IPS DF 6.9 (cell line): Measurements from ENCODE around the gene TNS3.

Source experiments
- DNase-seq: peaks from one replicate; pipeline ENCODE4 v3.0.0-alpha.2; 2013; ENCODE audit warnings: low read depth, low spot score
- H3K27ac ChIP-seq: one replicate; pipeline ENCODE4 v1.5.1; 2013; ENCODE audit warnings: low read length, control low read depth
- H3K27me3 ChIP-seq: 2 replicates; pipeline ENCODE4 v1.6.1; 2013; ENCODE audit warnings: mild to moderate bottlenecking, low read length; ENCODE audit not compliant: control insufficient read depth, insufficient read depth
- H3K36me3 ChIP-seq: 2 replicates; pipeline ENCODE4 v1.6.1; 2013; ENCODE audit warnings: low read length; ENCODE audit not compliant: control insufficient read depth, insufficient read depth
- H3K4me1 ChIP-seq: 2 replicates; pipeline ENCODE4 v1.6.1; 2013; ENCODE audit warnings: low read length; ENCODE audit not compliant: control insufficient read depth, insufficient read depth
- H3K4me3 ChIP-seq: 2 replicates; pipeline ENCODE4 v1.5.1; 2013; ENCODE audit warnings: mild to moderate bottlenecking, low read length
- H3K9me3 ChIP-seq: 2 replicates; pipeline ENCODE4 v1.6.1; 2013; ENCODE audit warnings: low read length, inconsistent platforms; ENCODE audit not compliant: control insufficient read depth, insufficient read depth
- WGBS: extraction: QIAGEN DNeasy Blood & Tissue Kit; methylation state at CpG from one replicate; pipeline ENCODE4 v1.1.7; 2013; ENCODE audit warnings: mixed read lengths, missing lambda C conversion rate; ENCODE audit not compliant: insufficient read length, insufficient coverage; 5-methylcytosine and 5-hydroxymethylcytosine counted together

Gene TNS3

DNA sequence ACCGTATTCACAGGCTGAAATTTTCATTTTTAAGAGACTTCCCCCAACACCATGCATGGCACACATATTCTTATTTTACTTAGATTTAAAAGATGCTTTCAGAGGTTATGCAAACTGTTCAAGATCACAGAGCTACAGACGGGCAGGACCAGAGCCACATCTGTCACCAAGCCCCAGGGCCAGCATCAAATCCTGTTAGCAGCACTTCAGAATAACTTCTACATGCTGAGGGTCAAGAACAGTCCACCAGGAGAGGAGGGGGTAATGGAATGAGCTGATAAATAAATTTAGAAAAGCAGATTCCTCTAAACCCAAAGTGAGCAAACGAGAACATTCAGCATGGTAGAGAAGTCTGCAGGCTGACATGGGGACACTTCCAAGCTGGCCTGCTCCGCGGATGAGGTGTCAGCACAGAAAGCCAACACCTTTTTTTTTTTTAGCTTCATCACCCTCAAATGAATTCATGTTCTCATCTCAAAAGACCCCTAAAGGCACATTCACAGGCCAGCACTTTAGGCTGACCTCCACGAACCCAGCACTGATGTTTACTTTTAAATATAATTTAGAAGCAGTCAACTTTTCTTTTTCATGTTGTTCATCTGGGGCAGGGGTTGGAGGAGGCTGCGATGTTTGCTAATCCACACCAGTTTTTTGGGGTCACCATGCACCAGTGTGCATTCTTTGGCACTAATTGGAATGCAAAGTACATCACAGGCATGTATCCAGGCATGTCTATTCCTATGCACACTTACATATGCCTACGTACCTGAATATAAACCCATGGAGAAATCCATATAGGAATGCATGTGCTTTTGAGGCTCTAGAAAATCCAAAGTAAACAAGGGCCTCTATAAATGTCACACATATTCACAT is 249.0 kb downstream of the TNS3 start:
- no CpG with 5 or more reads among the region's 8 CpGs for WGBS
- no peak for DNase-seq
- H3K27ac ChIP-seq, result no peak overlapping the region

DNA sequence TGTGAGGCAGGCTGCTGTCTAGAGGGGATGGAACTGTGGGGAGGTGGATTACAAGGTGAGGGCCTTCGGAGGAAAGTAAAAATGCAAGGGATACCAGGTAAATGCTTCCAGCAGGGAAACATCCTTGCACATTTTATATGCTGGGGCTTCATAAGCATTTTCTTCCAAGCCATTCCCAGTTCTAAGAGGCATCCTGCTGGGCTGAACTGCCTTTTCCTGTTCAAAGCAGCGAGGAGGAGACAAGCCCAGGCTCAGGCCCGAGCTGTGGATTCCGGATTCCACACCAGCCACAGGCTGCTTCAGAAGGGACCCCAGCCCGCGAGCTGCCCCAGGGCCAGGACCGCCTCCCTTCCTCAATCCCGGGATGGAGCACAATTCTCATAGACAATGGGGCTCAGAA is 249.7 kb downstream of the TNS3 start:
- no CpG with 5 or more reads among the region's 8 CpGs for WGBS
- Histone ChIP-seq H3K36me3 (no peaks in the 10 kb centered on the region), H3K27me3 (no peaks in the 10 kb centered on the region)

More for the DNA sequence above, 249.0 kb downstream of the TNS3 start:
- Histone ChIP-seq H3K36me3 (no peaks in the 10 kb centered on the region), H3K4me1 (peaks cover 5% of the 10 kb centered on the region), H3K4me3 (no peak overlapping the region), H3K9me3 (no peaks in the 10 kb centered on the region), H3K27me3 (no peaks in the 10 kb centered on the region)

GRCh38 chr7:47331179-47331565 is 250.7 kb downstream of the TNS3 start:
- H3K27me3 ChIP-seq, result no peaks in the 10 kb centered on the region
- H3K4me1 ChIP-seq, result peaks cover 10% of the 10 kb centered on the region
- H3K4me3 ChIP-seq, result no peak overlapping the region
- DNase-seq, result no peak
- no peaks in the 10 kb centered on the region for H3K9me3 ChIP-seq
- no CpG with 5 or more reads among the region's 6 CpGs for WGBS
- H3K27ac ChIP-seq, result no peak overlapping the region
- H3K36me3 ChIP-seq, result no peaks in the 10 kb centered on the region

More for the DNA sequence above, 249.7 kb downstream of the TNS3 start:
- H3K9me3 ChIP-seq, result no peaks in the 10 kb centered on the region
- DNase-seq, result peak; percentile 35
- H3K27ac ChIP-seq, result no peak overlapping the region
- peaks cover 7% of the 10 kb centered on the region for H3K4me1 ChIP-seq
- no peak overlapping the region for H3K4me3 ChIP-seq

DNA sequence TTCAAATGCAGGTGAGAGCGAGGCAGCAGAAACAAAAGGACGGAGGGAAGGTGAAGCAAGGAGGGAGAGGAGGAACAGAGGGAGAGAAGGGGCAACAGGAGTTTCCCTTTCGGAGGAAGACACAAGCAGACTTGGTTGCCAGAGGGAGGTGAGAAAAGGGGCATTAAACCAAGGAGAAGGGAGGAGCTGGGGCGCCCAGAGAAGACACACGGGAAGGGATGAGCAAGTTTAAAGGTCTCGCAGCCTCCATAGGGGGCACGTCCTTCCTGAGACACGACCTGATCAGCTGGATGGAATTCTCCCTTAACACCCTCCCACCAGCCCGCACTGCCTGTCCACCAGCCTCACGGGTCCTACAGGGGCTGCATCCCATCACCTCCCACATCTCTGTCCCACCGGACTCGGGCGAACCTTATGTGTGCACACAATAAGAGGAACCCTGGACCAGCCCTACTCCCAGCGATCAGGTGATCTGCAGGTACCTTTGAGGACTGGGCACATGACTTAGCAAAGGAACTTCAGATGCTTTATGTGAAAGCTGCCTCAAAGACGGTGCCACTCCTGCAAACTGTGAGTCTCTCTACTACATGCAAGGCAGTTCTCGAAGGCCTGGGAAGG is 251.2 kb downstream of the TNS3 start:
- Histone ChIP-seq H3K9me3 (no peaks in the 10 kb centered on the region), H3K27me3 (no peaks in the 10 kb centered on the region), H3K4me1 (peaks cover 10% of the 10 kb centered on the region), H3K36me3 (no peaks in the 10 kb centered on the region), H3K4me3 (no peak overlapping the region), H3K27ac (no peak overlapping the region)
- no peak for DNase-seq
- WGBS, result no CpG with 5 or more reads among the region's 16 CpGs

- no peak for DNase-seq
- Histone ChIP-seq H3K4me3 (no peak overlapping the region), H3K4me1 (peaks cover 10% of the 10 kb centered on the region), H3K27ac (no peak overlapping the region), H3K27me3 (no peaks in the 10 kb centered on the region), H3K9me3 (no peaks in the 10 kb centered on the region), H3K36me3 (no peaks in the 10 kb centered on the region)
- WGBS, result no CpG with 5 or more reads among the region's 6 CpGs
Observed at GRCh38 chr7:47330026-47330425, 251.9 kb downstream of the TNS3 start.

DNA sequence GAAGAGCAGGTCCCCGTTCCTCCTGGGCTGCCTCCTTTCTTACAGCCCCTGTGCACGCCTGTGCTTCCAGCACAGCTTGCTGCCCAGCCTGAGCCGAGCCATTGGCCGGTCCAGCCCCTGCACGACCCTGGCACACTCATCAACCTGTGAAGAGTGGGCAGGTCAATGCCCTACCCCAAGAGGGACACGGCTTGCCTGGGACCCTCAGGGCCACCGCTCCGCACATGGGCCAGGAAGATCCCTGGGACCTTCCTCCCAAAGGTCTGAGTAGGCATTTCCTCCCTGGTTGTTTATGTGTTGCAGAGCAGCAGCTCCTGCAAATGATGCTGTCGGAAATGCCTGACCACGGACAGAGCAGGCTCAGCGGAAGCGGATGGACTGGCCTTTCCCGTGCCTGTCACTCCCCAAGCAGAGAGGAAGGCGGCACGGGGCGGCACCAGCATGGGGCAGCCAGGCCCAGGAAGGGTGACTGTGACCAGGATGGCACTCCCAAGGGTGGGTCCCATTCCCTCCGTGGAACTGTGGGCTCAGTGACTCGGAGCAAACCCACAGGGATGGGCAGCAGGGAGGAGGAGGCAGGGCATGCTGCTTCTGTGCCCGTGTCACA is 252.5 kb downstream of the TNS3 start:
- Histone ChIP-seq H3K4me3 (no peak overlapping the region), H3K27ac (no peak overlapping the region), H3K4me1 (peaks cover 10% of the 10 kb centered on the region), H3K36me3 (no peaks in the 10 kb centered on the region), H3K9me3 (no peaks in the 10 kb centered on the region), H3K27me3 (no peaks in the 10 kb centered on the region)
- DNase-seq, result no peak
- WGBS, result no CpG with 5 or more reads among the region's 19 CpGs

- Histone ChIP-seq H3K4me1 (peaks cover 10% of the 10 kb centered on the region), H3K27ac (no peak overlapping the region), H3K27me3 (no peaks in the 10 kb centered on the region), H3K36me3 (no peaks in the 10 kb centered on the region), H3K4me3 (no peak overlapping the region), H3K9me3 (no peaks in the 10 kb centered on the region)
- no CpG with 5 or more reads among the region's 7 CpGs for WGBS
- no peak for DNase-seq
Observed at GRCh38 chr7:47328392-47329319, 253.3 kb downstream of the TNS3 start.

DNA sequence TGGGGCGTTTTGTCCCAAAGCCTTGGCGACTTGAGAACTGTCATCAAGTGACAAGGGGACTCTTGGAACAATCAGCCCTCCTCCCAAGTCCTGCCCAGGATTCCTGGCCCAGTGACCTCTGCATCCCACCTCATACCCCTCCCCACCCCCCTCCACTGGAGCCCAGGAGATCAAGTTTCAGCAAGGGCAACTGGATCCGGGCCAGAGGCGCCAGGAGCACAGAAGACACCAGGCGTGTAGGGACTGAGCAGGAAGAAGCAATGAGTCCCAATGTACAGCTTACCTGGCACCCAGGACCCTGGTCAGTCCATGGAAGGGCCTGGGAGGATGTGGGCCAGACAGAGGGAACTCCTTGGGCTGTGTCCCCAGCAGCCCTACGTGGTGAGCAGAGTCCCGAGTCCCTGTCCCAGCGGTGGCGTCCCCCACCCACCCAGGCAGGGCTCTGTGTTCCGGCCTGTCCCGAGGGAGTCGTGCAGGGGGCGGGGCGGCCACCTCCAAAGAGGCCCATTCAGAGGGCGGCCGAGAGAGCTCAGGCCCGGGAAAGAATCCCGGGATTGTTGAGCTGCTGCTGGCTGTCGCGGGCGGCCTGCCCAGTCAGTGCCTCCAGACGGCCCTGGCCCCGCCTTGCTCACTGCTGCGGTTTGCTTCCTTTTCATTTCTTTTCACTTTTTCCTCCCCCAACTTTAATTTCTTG is 254.1 kb downstream of the TNS3 start:
- no peaks in the 10 kb centered on the region for H3K9me3 ChIP-seq
- WGBS, result no CpG with 5 or more reads among the region's 24 CpGs
- DNase-seq, result peak; percentile 39
- no peak overlapping the region for H3K27ac ChIP-seq
- no peaks in the 10 kb centered on the region for H3K27me3 ChIP-seq
- peaks cover 10% of the 10 kb centered on the region for H3K4me1 ChIP-seq
- no peaks in the 10 kb centered on the region for H3K36me3 ChIP-seq
- peak overlapping the region; percentile 34; the same call in 1 of the 2 replicates for H3K4me3 ChIP-seq

- no peak overlapping the region for H3K27ac ChIP-seq
- peaks cover 10% of the 10 kb centered on the region for H3K4me1 ChIP-seq
- H3K36me3 ChIP-seq, result no peaks in the 10 kb centered on the region
- WGBS, result no CpG with 5 or more reads among the region's 7 CpGs
- H3K4me3 ChIP-seq, result no peak overlapping the region
- no peak for DNase-seq
- no peaks in the 10 kb centered on the region for H3K9me3 ChIP-seq
- H3K27me3 ChIP-seq, result no peaks in the 10 kb centered on the region
Observed at GRCh38 chr7:47327346-47327697, 254.6 kb downstream of the TNS3 start.
